ENCODE results near the gene WWOX.
"Not testable (repeated sequence)": the region's sequence is repeated elsewhere in the genome, so short reads cannot be mapped to it uniquely, and the experiment has no call there.

WWOX gene

DNA sequence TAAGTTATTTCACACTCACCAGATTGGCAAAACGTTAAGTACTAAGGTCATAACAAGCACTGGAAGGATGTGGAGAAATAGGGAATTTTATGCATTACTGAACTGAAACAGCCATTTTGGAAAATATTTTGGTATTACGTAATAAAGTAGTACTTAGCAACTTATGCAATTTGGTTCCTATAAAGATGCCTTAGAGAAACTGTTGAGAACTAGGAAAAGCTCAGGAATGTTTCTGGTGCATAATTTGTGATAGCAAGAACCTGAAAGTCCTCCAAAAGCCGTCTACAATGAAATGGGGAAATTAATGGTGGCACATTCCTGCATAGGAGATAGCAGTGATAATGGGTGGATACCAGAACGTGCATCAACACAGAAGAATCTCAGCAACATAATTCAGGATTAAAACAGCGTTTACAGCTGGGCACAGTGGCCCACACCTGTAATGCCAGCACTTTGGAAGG lies 472.5 kb downstream of the WWOX start:
- no peak for DNase-seq (ENCODE audit: low read depth in 2 of 2)

DNA sequence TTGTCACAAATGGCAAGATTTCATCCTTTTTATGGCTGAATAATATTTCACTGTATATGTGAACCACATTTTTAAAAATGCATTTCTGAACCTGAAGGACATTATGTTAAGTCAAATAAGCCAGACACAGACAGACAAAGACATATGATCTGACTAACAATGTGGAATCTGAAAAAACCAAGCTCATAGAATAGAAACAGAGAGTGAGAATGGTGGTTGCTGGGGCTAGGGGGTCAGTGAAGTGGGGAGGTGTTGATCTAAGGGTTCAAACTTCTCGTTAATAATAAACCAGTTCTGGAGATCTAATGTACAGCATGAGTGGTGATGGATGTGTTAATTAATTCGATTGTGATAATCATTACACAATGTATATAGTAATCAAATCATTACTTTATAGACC lies 475.1 kb downstream of the WWOX start:
- no peak for DNase-seq (ENCODE audit: low read depth in 2 of 2)

DNA sequence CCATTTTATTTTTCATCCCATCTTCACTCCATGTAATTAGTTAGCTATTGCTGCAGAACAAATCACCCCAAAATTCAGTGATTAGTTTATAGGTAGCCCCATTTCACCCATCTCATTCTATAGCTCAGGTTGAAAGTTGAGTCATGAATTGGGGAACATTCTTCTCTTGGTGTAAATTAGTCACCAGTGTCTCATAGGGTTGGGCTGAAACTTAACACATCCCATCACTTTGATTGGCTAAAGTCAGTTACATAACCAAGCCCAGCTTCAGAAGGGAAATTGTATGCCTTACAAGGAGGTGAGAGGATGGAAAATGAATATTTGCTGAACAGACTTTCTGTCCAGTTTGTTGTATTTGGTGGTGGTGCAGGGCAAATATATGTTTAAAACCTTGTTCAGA lies 477.5 kb downstream of the WWOX start:
- no peak for DNase-seq (ENCODE audit: low read depth in 2 of 2)

DNA sequence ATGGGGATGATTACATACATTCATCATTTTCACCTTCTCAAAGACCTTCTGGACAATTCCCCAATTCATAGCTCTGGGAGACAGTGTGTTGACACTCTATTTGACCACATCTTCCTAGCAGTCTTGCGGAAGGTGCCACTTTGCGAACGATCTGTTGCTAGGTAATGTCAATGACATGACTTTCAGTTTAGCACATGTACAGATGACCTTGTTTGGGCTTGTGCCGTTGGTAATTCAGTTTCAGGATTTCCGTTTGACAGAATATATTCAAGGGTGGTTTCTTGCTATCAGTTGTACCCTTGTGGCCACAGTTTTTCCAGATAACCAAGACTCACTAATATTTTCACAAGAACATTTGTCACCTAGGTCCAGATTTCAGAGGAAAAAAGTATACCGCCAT lies 478.2 kb downstream of the WWOX start:
- DNase-seq (ENCODE audit: low read depth in 2 of 2) = no peak

GRCh38 chr16:78579020-78579419 lies 479.6 kb downstream of the WWOX start:
- DNase-seq (ENCODE audit: low read depth in 2 of 2) = no peak

- DNase-seq (ENCODE audit: low read depth in 2 of 2) = no peak
Measured at GRCh38 chr16:78583441-78583840, 484.0 kb downstream of the WWOX start.

- no peak for DNase-seq (ENCODE audit: low read depth in 2 of 2)
Measured at GRCh38 chr16:78584213-78584860, 484.9 kb downstream of the WWOX start.

DNA sequence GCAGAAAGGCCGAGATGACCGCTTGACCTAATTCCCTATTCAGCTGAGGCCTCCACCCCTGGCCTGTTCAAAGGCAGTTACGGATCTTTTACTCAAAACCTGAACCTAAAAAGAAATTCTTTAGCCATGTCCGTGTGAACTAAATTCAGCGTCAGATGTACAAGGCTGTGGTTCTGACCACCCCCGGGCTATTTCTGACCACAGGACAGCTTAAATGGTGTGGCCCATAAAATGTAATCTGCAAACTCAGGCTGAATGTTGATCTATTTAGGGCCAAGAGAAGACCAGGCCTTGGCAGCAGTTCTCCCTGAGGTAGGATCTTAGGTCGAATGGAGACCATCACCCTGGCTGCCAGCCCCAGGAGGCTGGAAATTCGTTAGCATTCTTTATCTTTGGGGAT lies 485.5 kb downstream of the WWOX start:
- no peak for DNase-seq (ENCODE audit: low read depth in 2 of 2)

- no peak for DNase-seq (ENCODE audit: low read depth in 2 of 2)
Measured at GRCh38 chr16:78589331-78589730, 489.9 kb downstream of the WWOX start.

DNA sequence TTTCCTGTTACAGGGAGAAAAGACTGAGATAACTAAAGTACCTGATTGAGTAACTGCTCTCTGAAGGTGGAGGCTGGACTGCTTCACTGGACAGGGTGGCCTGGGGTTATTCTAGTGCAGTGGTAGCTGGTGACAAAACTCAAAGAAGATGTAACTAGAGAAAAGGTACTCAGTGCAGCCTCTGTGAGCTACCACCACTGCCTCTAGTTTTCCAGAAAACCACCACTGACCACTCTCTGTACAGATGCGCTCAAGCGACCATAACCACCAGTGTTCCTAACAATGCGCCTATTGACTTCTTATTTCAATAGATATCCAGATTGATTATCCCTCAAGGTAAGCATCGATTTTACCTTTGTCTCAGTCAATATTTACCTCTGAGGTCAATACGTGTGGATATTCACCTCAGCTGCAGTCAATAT lies 492.2 kb downstream of the WWOX start:
- DNase-seq (ENCODE audit: low read depth in 2 of 2) = no peak

- no peak for DNase-seq (ENCODE audit: low read depth in 2 of 2)
Measured at GRCh38 chr16:78592111-78592510, 492.7 kb downstream of the WWOX start.

- DNase-seq (ENCODE audit: low read depth in 2 of 2) = no peak
Measured at GRCh38 chr16:78593352-78593751, 493.9 kb downstream of the WWOX start.

DNA sequence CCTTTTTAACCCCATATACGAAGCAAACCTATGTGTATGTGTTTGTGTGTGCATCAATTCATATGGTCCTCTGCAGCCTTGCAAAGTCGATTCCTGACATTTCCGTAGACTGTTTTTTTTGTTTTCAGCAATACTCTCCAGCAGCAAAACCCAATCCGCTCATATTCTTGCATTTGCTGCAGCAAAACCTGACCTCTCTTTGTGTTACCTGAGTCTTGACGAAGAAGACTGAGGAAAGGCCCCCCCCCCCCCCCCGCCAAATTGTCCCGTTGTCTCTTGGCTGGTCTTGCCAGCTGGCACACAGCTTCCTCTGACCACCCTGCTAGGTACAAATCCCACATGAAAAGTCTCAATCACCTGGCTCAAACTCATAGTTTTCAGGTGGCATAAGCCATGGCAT lies 494.7 kb downstream of the WWOX start:
- DNase-seq (ENCODE audit: low read depth in 2 of 2) = no peak

DNA sequence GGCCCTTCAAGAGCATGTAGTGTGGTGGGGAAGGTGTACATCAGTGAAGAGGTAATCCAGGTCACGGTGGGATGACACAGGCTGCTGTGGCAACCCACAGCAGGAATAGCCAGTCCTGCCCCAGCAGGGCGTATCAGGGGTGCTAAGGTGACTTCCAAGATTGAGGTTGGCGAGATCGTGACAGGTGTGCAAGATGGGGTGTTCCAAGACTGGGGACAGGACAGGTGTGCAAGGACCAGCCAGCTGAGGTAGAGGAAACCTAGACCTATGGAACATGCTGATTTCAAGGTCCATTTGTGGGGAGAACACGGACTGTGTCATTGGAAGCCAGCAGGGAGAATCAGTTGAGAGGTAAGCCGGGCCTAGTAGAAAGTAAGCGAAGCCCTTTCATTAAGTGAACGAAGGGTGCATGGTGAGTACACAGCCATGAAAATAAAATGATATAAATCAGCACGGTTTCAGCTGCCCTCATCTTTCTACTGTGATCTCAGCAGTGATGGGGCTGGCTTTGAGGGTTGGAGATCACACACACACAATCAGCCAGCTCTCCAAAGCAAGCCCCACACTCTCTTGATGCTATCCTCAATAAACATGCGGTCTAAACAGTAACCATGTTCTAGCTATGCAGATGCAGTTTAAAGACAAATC lies 497.0 kb downstream of the WWOX start:
- DNase-seq (ENCODE audit: low read depth in 2 of 2) = no peak

GRCh38 chr16:78596996-78597422 lies 497.6 kb downstream of the WWOX start:
- no peak for DNase-seq (ENCODE audit: low read depth in 2 of 2)

- no peak for DNase-seq (ENCODE audit: low read depth in 2 of 2)
Measured at GRCh38 chr16:78597809-78598570, 498.5 kb downstream of the WWOX start.

DNA sequence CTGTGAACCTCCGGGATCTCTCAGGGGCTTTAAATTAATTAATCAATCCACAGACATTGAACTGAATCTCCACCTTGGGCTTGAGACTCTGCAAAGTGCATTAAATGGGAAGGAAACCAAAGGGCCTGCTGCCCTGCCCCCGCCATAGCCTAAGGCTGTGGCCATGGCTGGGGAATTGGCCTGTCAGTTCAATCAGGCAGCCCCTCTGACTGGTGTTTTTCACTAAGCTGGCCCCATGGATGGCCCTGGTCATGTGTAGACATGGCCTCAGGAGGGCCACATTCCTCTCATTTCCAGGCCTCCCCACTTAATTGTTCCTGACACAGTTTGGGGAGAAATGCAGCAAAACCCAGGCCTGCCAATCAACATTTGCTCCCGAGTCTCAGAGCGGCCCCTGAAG lies 499.8 kb downstream of the WWOX start:
- DNase-seq (ENCODE audit: low read depth in 2 of 2) = no peak

DNA sequence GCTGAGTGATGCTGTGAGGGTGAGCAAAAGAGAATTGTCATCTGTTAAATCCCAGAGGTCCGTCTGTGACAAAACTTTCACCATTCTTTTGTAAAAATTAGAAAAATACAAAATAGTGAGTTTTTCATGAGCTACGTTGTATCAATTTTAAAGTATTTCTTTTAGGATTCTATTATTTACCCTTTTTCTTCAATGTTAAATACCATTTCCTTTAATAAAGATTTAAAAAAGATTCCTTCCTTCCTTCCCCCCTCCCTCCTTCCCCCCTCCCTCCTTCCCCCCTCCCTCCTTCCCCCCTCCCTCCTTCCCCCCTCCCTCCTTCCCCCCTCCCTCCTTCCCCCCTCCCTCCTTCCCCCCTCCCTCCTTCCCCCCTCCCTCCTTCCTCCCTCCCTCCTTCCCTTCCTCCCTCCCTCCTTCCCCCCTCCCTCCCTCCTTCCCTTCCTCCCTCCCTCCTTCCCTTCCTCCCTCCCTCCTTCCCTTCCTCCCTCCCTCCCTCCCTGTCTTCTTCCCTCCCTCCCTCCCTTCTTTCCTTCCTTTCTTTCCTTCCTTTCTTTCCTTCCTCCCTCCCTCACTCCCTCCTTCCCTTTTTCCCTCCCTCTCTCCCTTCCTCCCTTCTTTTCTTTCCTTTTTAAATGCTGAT lies 505.1 kb downstream of the WWOX start:
- DNase-seq (ENCODE audit: low read depth in 2 of 2) = not testable (repeated sequence)

DNA sequence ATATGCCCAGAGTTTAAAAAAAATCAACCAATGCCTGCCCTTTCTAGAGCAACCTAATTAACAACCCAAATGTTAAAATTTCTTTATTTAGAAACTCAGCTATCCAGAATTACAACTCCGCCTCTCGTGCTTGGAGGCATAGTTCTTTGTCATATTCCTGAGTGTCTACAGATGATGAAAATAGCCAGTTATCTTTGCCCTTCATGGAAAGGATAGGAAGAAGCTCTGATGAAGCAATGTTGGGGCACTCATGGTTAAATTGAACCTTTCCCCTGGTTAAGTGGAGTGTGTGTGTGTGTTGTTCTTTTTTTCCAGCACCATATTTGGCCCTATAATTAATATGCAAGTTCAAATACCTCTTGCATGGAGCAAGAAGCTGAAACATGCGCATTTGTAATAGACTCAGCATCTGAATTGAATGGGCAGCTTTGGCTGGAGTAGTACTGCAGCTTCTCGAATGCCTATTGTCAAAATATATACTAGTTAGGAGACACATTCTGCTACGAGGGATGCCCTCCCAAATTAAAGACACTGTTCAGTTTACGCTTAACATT lies 506.2 kb downstream of the WWOX start:
- no peak for DNase-seq (ENCODE audit: low read depth in 2 of 2)

DNA sequence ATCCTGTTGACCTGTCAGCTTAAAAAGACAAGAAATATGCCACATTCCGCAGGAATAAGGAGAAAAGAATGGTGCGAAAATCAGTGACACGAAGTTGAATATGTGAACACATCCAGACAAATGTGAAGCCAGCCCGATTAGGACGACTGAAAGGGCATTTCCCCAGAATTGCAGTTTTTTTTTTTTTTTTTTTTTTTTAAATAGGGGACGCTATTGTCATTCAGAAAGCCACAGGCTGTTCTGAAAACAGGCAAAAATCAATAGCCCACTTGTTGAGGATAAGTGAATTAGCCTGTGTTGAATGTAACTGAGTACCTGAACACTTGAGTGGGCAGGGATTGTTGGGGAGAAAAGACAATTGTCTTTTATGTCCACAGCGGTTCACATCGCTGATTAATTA lies 507.1 kb downstream of the WWOX start:
- DNase-seq (ENCODE audit: low read depth in 2 of 2) = no peak

DNA sequence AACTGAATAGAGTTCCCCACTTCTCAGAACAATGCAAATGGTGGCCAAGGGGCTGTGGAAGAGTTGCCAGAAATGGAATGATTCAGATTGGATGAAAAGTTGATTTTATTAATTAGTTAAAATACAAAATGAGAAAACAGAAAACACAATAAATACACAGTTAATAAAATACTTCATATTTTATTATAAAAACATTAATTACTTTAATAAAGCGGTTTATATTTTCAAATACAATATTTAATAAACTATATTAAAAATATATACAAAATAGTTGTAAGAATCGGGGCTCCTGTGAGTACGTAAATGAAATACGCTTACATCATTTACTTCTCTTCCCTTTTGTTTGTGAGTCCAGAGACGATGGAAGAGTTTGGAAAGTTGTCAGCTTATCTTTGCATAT lies 507.6 kb downstream of the WWOX start:
- no peak for DNase-seq (ENCODE audit: low read depth in 2 of 2)

- DNase-seq (ENCODE audit: low read depth in 2 of 2) = no peak
Measured at GRCh38 chr16:78607465-78607864, 508.0 kb downstream of the WWOX start.
